Measurements from ENCODE around the gene BATF.
"Not testable (repeated sequence)": the region's sequence is repeated elsewhere in the genome, so short reads cannot be mapped to it uniquely, and the experiment has no call there.

BATF gene

GRCh38 chr14:75522224-75522982 is at the start of gene BATF:
BATF (plus strand) TSS chr14:75522469; CDS start chr14:75522683, 214 bp downstream.
- peak; percentile 66 for DNase-seq

GRCh38 chr14:75474127-75474526 is 48.1 kb upstream of the BATF start:
- DNase-seq = not testable (repeated sequence)

- DNase-seq = no peak
Observed at GRCh38 chr14:75476274-75476995, 45.8 kb upstream of the BATF start.

GRCh38 chr14:75477881-75478280 is 44.4 kb upstream of the BATF start:
- DNase-seq = no peak

- no peak for DNase-seq
Observed at GRCh38 chr14:75479770-75480600, 42.3 kb upstream of the BATF start.

GRCh38 chr14:75482366-75482765 is 39.9 kb upstream of the BATF start:
- no peak for DNase-seq

- no peak for DNase-seq
Observed at GRCh38 chr14:75484711-75485429, 37.4 kb upstream of the BATF start.

GRCh38 chr14:75486318-75486717 is 36.0 kb upstream of the BATF start:
- DNase-seq = no peak

GRCh38 chr14:75487155-75487671 is 35.1 kb upstream of the BATF start:
- DNase-seq = no peak

GRCh38 chr14:75489480-75489837 is 32.8 kb upstream of the BATF start:
- DNase-seq = no peak

- DNase-seq = no peak
Observed at GRCh38 chr14:75491376-75491978, 30.8 kb upstream of the BATF start.

- DNase-seq = no peak
Observed at GRCh38 chr14:75492832-75493591, 29.3 kb upstream of the BATF start.

- DNase-seq = no peak
Observed at GRCh38 chr14:75493592-75494087, 28.6 kb upstream of the BATF start.

GRCh38 chr14:75494896-75495295 is 27.4 kb upstream of the BATF start:
- no peak for DNase-seq

- DNase-seq = no peak
Observed at GRCh38 chr14:75495399-75495798, 26.9 kb upstream of the BATF start.

- DNase-seq = no peak
Observed at GRCh38 chr14:75495882-75496281, 26.4 kb upstream of the BATF start.

GRCh38 chr14:75496755-75497154 is 25.5 kb upstream of the BATF start:
- DNase-seq = no peak

- no peak for DNase-seq
Observed at GRCh38 chr14:75497191-75497590, 25.1 kb upstream of the BATF start.

- no peak for DNase-seq
Observed at GRCh38 chr14:75497701-75498100, 24.6 kb upstream of the BATF start.

GRCh38 chr14:75499084-75499875 is 23.0 kb upstream of the BATF start:
- no peak for DNase-seq

Measured in activated CD4-positive, alpha-beta T cell treated with anti-CD3 and anti-CD28 coated beads for 1 hour (primary cell).